ENCODE data around the gene TNPO3. TPM values are rescaled to one million over a fixed set of nuclear protein-coding genes. Genes with fewer than 3 reads are reported as not detected.
"Not testable (repeated sequence)": the region's sequence is repeated elsewhere in the genome, so short reads cannot be mapped to it uniquely, and the experiment has no call there.

The TNPO3 gene
- total RNA-seq, 1 donor from 2014 or later: 59.4 TPM

GRCh38 chr7:128948312-128948973 lies 106.5 kb downstream of the TNPO3 start:
- Histone ChIP-seq H3K9me3 (no peaks in the 10 kb centered on the region), H3K27me3 (no peaks in the 10 kb centered on the region), H3K36me3 (peaks cover 12 to 14% of the 10 kb centered on the region in 2 donors), H3K4me1 (no peaks in the 10 kb centered on the region), H3K4me3 (no peak overlapping the region), H3K27ac (no peak overlapping the region)
- DNase-seq (ENCODE audit: low spot score in 2 of 2): no peak
- no peak for TF ChIP-seq CTCF (IDR thresholded peaks at IDR 0.05)
- intact Hi-C loops (cut with DNase I): no loop called here

GRCh38 chr7:128947854-128948253 lies 107.1 kb downstream of the TNPO3 start:
- no peak for DNase-seq (ENCODE audit: low spot score in 2 of 2)
- no peak for TF ChIP-seq CTCF (IDR thresholded peaks at IDR 0.05)
- Histone ChIP-seq H3K4me1 (no peaks in the 10 kb centered on the region), H3K9me3 (no peaks in the 10 kb centered on the region), H3K27me3 (no peaks in the 10 kb centered on the region), H3K36me3 (peaks cover 8 to 10% of the 10 kb centered on the region in 2 donors), H3K27ac (no peak overlapping the region), H3K4me3 (no peak overlapping the region)
- intact Hi-C loops (cut with DNase I): no loop called here

- TF ChIP-seq CTCF (IDR thresholded peaks at IDR 0.05): peak in 1 of 3 experiments; percentile 6
- Histone ChIP-seq H3K27ac (no peak overlapping the region), H3K36me3 (peaks cover under 1 to 5% of the 10 kb centered on the region in 2 donors), H3K4me3 (no peak overlapping the region), H3K4me1 (no peaks in the 10 kb centered on the region), H3K9me3 (no peaks in the 10 kb centered on the region), H3K27me3 (no peaks in the 10 kb centered on the region)
- intact Hi-C loops (cut with DNase I): no loop called here
- no peak for DNase-seq (ENCODE audit: low spot score in 2 of 2)
These were observed 107.7 kb downstream of the TNPO3 start for GRCh38 chr7:128946936-128947830.

GRCh38 chr7:128945668-128946366 lies 109.1 kb downstream of the TNPO3 start:
- Histone ChIP-seq H3K27me3 (no peaks in the 10 kb centered on the region), H3K9me3 (no peaks in the 10 kb centered on the region), H3K4me1 (no peaks in the 10 kb centered on the region), H3K36me3 (no peaks in the 10 kb centered on the region), H3K4me3 (no peak overlapping the region), H3K27ac (no peak overlapping the region)
- intact Hi-C loops (cut with DNase I): no loop called here
- no peak for DNase-seq (ENCODE audit: low spot score in 2 of 2)
- TF ChIP-seq CTCF (IDR thresholded peaks at IDR 0.05): no peak

- Histone ChIP-seq H3K27me3 (no peaks in the 10 kb centered on the region), H3K9me3 (no peaks in the 10 kb centered on the region), H3K4me3 (no peak overlapping the region), H3K36me3 (no peaks in the 10 kb centered on the region), H3K27ac (no peak overlapping the region), H3K4me1 (no peaks in the 10 kb centered on the region)
- no peak for TF ChIP-seq CTCF (IDR thresholded peaks at IDR 0.05)
- DNase-seq (ENCODE audit: low spot score in 2 of 2): no peak
- intact Hi-C loops (cut with DNase I): no loop called here
These were observed 110.2 kb downstream of the TNPO3 start for GRCh38 chr7:128944487-128945236.

- H3K4me1 ChIP-seq; H3K27ac ChIP-seq; H3K27me3 ChIP-seq; H3K4me3 ChIP-seq; H3K9me3 ChIP-seq; intact Hi-C loops (cut with DNase I); DNase-seq (ENCODE audit: low spot score in 2 of 2); H3K36me3 ChIP-seq: not testable (repeated sequence)
These were observed 111.7 kb downstream of the TNPO3 start for GRCh38 chr7:128943251-128943650.

Data from ascending aorta (tissue), 2 donors.